T-helper 1 cell treated with Interleukin-12 subunit alpha and Interleukin-12 subunit beta and Interleukin-4 antibody, amounts not matched to agents 30 ng/mL and 1 ng/mL, for 36 hours (primary cell): ENCODE results near the gene HIVEP1. TPM values are rescaled to one million over a fixed set of nuclear protein-coding genes. Genes with fewer than 3 reads are reported as not detected.
"Not testable (repeated sequence)": the region's sequence is repeated elsewhere in the genome, so short reads cannot be mapped to it uniquely, and the experiment has no call there.

Experiments used
- intact Hi-C: fragments of 100-400 bp; cut with micrococcal nuclease; formaldehyde crosslinking; loops from one replicate; pipeline ENCODE4 v1.15.1; 2024
- total RNA-seq: library from RNA; stranded (reverse); gene quantifications from 2 replicates; pipeline ENCODE4 v1.2.3, GENCODE V29; 2022

The HIVEP1 gene
- total RNA-seq, 1 donor from 2014 or later, result 35.7 TPM

DNA sequence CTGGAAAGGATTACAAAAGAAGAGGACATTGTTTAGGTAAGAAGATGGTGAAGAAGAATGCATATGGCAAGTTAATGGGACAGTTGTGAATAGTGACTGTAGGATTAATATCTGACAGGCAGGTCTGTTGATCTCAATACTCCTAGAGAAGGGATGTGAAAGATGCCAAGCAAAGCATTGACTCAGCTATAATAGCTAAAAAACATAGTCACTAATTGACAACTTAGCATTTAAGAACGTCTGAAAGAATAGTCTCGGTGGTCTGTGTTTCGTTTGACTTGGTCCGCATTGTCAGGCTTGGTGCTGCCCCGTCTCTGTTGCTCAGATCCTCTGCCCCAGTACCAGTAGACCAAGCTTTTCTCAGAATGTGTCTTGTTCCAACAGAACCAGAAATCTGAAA, 65.9 kb downstream of the HIVEP1 start:
- intact Hi-C loops, result no loop called here

- intact Hi-C loops, result no loop called here
Measured at GRCh38 chr6:12081771-12082170, 69.7 kb downstream of the HIVEP1 start.

GRCh38 chr6:12082368-12082767, 70.3 kb downstream of the HIVEP1 start:
- intact Hi-C loops, result no loop called here

DNA sequence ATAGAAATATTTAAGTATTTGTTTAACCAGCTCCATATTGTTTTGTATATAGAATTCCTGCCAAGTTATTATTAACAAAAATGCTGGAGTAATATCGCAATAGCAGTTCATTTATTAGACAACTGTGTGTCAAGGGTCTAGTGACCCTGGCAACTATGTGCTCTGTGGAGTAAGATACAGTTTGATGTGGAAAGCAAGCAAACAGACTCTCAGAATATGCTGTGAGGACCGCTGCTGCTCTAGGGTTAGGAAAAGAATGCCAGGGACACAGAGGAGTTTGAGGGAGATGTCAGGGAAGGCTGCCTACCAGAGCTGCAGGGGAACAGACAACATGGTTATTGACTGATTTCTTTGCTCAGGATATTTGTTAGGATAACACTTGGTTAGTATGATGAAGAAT, 71.2 kb downstream of the HIVEP1 start:
- intact Hi-C loops, result no loop called here

- intact Hi-C loops, result no loop called here
Measured at GRCh38 chr6:12083763-12084162, 71.7 kb downstream of the HIVEP1 start.

DNA sequence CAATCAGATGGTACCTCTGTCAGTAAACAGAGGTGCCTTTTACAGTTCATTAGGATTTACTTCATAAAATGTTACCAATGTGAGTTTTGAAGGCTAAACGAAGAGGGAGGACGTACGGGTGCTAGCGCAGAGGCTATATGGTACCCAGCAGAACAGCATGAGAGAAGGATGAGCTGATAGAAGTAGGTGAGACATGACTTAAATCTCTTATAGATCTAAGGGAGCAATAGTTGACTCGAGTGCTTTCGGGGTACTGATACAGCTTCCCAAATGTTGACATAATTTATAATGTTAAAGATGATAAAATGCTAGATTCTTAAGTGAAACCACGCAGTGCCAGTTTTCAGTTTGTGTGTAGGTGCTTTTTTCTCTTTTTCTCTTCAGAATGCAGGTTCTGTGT, 72.6 kb downstream of the HIVEP1 start:
- intact Hi-C loops, result no loop called here

- intact Hi-C loops, result no loop called here
Measured at GRCh38 chr6:12088531-12088930, 76.4 kb downstream of the HIVEP1 start.

- intact Hi-C loops, result no loop called here
Measured at GRCh38 chr6:12090714-12091113, 78.6 kb downstream of the HIVEP1 start.

DNA sequence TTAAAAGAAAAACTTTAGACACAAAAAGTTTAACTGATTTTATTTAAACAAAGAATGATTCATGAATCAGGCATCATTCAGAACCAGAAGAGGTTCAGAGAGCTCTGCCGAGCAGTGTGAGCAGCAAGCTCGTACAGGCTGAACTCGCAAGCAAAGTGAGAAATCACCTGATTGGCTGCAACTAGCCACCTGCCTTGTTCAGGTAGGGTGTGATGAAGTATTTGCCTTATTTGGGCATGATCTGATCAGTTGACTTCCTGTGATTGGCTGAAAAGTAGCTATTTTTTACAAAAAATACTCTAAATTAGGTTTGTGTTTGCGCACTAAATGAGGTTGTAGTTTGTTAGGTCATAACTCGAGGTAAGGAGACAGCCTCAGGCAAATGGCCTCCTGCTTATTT, 80.7 kb downstream of the HIVEP1 start:
- intact Hi-C loops, result no loop called here

DNA sequence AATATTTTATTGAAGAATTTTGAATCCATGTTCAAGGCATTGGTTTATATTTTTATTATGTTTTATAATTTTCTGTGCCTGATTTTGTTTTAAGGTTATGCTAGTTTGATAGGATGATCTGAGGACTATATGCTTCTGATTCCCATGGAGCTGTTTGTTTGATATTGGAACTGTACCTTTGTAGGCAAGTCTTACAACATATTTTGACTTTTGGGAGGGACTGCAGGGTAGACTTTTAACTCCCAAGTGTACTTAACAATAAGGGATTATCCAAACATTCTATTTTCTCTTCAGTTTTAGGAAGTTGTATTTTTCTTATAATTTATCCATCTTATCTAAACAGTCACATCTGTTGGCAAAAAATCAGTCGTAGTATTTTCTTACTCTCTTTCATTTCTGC, 82.6 kb downstream of the HIVEP1 start:
- intact Hi-C loops, result loop anchor here (2.0 kb wide), 1 partner anchor 16 kb away; no protein-coding TSS in a partner anchor

- intact Hi-C loops, result no loop called here
Measured at GRCh38 chr6:12096342-12096741, 84.2 kb downstream of the HIVEP1 start.

DNA sequence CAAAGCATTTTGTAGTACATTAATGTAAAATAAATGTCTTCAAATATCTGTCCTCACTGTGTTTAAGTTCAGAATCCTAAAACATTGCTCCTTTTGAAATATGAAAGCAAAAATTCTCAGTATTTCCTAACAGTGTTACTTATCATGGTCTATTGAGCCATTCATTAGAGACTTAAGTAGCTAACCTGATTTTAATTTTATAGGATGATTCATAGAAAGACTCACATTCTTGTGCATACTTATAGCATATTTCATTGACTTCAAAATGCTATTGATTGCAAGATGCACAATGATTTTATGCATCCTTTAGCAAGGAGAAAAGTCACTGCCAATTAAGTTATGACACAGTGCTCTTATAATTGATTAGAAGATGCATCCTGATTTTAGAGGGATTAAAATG, 85.7 kb downstream of the HIVEP1 start:
- intact Hi-C loops, result no loop called here

DNA sequence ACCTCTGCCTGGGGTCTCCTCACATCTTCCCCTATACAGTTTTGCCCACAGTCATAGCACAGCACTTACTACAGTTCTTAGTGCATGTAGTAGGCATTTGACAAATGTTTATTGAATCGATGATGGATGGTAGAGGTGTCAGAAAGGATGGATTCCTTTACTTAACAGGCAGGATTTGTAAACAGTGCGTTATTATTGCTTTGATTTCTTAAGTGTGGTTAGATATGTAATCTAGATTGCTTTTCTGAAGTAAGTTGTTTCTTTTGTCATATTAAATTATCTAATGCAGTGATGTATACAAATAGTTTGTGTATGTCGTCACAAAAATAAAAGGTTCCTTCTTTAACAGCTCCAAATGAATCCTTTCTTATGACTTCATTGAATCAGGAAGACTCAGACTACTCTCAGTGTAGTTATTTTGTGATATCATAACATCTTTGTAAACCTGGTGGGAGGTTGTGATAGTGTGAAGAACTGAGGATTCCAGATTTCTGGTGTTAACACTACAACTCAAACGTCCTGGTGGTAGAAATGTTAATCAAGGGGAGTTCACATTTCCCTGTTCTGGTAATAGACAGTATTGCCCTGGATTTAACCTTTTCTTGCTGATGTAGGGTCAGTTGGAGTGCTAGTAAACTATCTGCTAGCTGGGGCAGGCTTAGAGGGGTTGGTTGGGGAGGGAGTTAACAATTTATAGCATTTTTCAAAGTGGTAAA, 87.7 kb downstream of the HIVEP1 start:
- intact Hi-C loops, result no loop called here

GRCh38 chr6:12101048-12101447, 88.9 kb downstream of the HIVEP1 start:
- intact Hi-C loops, result no loop called here

DNA sequence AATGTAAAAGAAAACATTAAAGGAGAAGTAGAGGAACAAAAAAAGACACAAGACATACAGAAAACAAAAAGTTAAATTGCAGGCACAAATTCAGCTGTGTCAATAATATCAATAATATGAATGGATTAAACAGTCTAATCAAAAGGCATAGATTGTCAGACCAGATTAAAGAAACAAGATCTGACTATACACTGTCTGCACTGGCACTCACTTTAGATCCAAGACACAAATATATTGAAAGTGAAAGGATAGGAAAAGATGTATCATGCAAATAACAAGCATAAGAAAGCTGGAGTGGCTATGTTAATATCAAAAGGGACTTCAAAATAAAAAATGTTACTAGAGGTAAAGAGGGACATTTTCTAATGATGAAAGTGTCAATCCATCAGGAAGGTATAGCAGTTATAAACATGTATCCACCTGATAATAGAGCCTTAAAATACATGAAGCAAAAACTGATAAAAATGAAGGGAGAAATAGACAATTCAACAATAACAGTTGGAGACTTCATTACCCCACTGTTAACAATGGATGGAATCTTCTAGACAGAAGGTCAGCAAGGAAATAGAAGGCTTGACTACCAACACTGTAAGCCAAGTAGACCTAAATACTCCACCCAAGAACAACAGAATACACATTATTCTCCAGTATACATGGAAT, 89.7 kb downstream of the HIVEP1 start:
- intact Hi-C loops, result no loop called here

DNA sequence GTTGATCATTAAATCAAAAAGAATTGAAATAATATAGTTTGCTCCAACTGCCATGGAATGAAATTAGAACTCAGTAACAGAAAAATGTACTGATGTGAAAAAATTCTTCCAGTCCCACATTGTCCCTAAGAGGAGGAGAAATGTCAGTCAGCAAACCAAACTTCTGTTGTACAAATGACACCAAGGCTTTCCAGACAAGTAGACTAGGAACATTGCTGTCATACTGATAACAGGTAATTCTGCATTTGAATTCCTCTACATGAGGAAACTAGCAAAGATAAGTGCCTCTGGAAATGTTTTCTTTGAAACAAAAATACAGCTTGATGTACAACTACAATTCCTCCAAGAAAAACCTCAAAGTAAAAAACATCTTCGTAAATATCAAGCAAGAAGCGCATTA, 90.2 kb downstream of the HIVEP1 start:
- intact Hi-C loops, result no loop called here

DNA sequence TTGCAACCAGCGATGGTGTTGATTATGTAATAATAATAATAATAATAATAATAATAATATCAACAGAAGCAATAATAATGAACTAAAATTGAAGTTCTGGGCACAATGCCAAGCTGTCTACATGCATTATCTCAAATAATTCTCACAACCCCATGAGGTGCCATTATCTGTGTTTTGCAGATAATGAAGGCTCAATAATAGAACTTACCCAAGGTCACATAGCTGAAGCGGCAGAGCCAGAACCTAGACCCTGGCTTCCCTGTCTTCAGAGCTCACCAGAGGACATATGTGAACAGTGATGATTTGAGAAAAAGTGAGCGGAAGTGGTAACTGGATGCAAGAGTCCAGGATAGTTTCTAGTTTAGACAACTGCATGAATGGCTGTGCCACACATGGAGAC, 91.0 kb downstream of the HIVEP1 start:
- intact Hi-C loops, result no loop called here

DNA sequence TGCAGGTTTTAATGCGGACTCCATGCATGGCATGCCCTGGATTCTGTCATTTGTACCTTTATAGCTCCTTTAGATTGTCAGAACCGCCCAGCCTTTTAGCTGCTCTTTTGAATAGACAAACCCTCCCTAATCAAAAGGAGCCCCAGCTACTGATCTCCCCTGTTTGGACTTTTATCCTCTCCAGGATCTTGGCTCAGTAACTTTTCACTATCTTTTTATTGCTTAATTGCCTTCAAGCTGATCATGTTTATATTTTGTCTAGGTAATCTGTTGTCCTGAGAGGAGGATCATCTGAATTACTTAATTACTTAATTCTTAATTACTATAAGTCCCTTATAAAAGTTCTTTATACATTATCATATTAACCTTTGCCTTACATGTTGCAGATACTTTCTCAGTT, 93.2 kb downstream of the HIVEP1 start:
- intact Hi-C loops, result no loop called here

DNA sequence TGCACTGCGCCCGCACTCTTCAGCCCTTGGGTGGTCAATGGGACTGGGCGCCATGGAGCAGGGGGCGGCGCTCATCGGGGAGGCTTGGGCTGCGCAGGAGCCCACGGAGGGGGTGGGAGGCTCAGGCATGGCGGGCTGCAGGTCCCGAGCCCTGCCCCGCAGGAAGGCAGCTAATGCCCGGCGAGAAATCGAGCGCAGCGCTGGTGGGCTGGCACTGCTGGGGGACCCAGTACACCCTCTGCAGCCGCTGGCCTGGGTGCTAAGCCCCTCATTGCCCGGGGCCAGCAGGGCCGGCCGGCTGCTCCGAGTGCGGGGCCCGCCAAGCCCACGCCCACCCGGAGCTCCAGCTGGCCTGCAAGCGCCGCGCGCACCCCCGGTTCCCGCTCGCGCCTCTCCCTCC, 96.3 kb downstream of the HIVEP1 start:
- intact Hi-C loops, result not testable (repeated sequence)

DNA sequence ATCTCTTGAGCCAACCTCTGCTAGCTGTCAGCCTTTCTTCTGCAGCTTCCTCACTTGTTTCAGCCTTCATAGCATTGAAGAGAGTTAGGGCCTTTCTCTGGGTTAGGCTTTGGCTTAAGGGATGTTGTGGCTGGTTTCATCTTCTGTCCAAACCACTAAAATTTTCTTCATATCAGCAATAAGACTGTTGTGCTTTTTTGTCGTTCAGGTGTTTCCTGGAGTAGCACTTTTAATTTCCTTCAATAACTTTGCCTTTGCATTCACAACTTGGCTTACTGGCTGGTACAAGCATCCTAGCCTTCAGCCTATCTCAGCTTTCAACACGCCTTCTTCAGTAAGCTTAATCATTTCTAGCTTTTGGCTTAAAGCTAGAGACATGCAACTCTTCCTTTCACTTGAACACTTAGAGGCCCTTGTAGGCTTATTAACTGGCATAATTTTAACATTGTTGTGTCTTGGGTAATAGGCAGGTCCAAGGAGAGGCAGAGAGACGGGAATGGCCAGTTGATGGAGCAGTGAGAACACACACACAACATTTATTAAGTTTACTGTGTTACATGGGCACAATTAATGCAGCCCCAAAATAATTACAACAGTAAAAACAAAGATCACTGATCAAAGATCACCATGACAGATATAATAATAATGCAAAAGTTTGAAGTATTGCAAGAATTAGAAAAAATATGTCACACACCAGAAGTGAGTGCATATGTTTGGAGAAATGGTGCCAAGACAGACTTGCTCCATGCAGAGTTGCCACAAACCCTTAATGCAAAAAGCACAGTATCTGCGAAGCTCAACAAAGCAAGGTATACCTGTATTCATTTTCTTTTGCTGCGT, 98.6 kb downstream of the HIVEP1 start:
- intact Hi-C loops, result loop anchor here (1.0 to 10.0 kb wide), 5 partner anchors 9 to 876 kb away; partner anchors contain the start of gene NEDD9

DNA sequence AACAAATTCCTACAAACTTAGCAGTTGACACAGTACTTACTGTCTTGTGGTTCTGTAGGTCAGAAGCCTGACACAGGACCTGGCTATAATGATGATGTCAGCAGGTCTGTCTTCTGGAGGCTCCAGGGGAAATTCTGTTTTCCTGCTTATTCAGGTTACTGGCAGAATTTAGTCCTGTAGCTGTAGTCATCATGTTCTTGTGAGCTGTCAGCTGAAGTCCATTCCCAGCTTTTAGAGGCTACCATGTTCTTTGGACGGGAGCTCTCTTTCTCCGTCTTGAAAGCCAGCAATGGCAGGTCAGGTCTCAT, 99.2 kb downstream of the HIVEP1 start:
- intact Hi-C loops, result loop anchor here (2.0 to 10.0 kb wide), 3 partner anchors 17 to 877 kb away; partner anchors contain the start of gene NEDD9

GRCh38 chr6:12112540-12113189, 100.6 kb downstream of the HIVEP1 start:
- intact Hi-C loops, result loop anchor here (10.0 kb wide), 1 partner anchor 878 kb away; the partner anchor contains the start of gene NEDD9
